K562 (cell line): ENCODE results near the gene IRAK3. TPM values are rescaled to one million over a fixed set of nuclear protein-coding genes. Genes with fewer than 3 reads are reported as not detected.

Experiments
- CC2D1A ChIP-seq: fragments of 450-650 bp; IDR thresholded peaks from 2 replicates; pipeline ENCODE4 v1.6.1; 2017; ENCODE audit warnings: mild to moderate bottlenecking
- CUX1 ChIP-seq: fragments of 200-800 bp; sonication (Bioruptor generic); IDR thresholded peaks from 2 replicates; pipeline ENCODE4 v1.6.1; 2016; ENCODE audit warnings: missing genetic modification characterization, missing compliant biosample characterization
- DDX20 ChIP-seq: fragments of 450-650 bp; IDR thresholded peaks from 2 replicates; pipeline ENCODE4 v1.6.1; 2016; ENCODE audit warnings: missing genetic modification characterization, low read depth, mild to moderate bottlenecking, missing compliant biosample characterization, moderate library complexity
- HDGF ChIP-seq: fragments of 450-650 bp; IDR thresholded peaks from 2 replicates; pipeline ENCODE4 v1.6.1; 2016
- MAFF ChIP-seq: IDR thresholded peaks from 2 replicates; pipeline ENCODE4 v1.6.1; 2012; ENCODE audit warnings: low read length, improper control_type of control experiment
- POLR3G ChIP-seq: IDR thresholded peaks from 2 replicates; pipeline ENCODE4 v1.6.1; 2011; ENCODE audit not compliant: insufficient read length, insufficient replicate concordance; ENCODE audit errors: extremely low read depth
- RBM39 ChIP-seq: fragments of 200-400 bp; formaldehyde crosslinking; optimal IDR thresholded peaks from 2 replicates; pipeline ENCODE3; 2018; ENCODE audit warnings: low read depth, low read length
- SAP30 ChIP-seq: fragments of 200-600 bp; sonication (generic); IDR thresholded peaks from 2 replicates; pipeline ENCODE4 v1.6.1; 2012; ENCODE audit warnings: borderline replicate concordance, low read depth, mild to moderate bottlenecking, moderate library complexity, low read length, control low read depth, inconsistent platforms; ENCODE audit not compliant: insufficient read depth, poor library complexity, severe bottlenecking
- ZNF280A ChIP-seq: fragments of 450-650 bp; IDR thresholded peaks from 2 replicates; pipeline ENCODE4 v1.6.1; 2018; ENCODE audit warnings: mild to moderate bottlenecking, low read depth; ENCODE audit not compliant: partially characterized antibody
- polyA plus RNA-seq, 8 experiments: library from polyadenylated mRNA; depleted of rRNA in 4 of 8; stranded (reverse) in 5 of 8; unstranded in 3 of 8; fragments of >200 nt; fragmentation: Nextera tagmentation in 2 of 8; fragmentation: Illumina TruSeq in 1 of 8; extraction: Ambion mirVana in 2 of 8; extraction: Trizol in 1 of 8; gene quantifications; 2 replicates each; pipeline versions ENCODE4 v1.2.1 to v1.2.3, GENCODE V29; 2011 to 2014; ENCODE audit warnings: inconsistent platforms in 1 of 8, missing spikeins in 1 of 8
- total RNA-seq, 7 experiments: library from RNA; depleted of rRNA in 6 of 7; stranded (reverse); fragments of >200 nt in 6 of 7; fragmentation: Illumina TruSeq in 2 of 7; extraction: Trizol in 2 of 7; gene quantifications; 2 replicates each; pipeline versions ENCODE4 v1.2.1 to v1.2.3, GENCODE V29; 2011 to 2021; ENCODE audit warnings: low replicate concordance in 1 of 7

IRAK3 gene
- total and polyA plus RNA-seq, 9 of the 15 experiments (the other 6 are each of a cell fraction or from before 2014, with no cell fraction given) = 0.06 to 0.09 (median 0.07) TPM; not detected in 6

GRCh38 chr12:66301944-66302826 is 113.2 kb downstream of the IRAK3 start, which contains the start of gene HELB (continued):
- TF ChIP-seq CUX1 (CRISPR knock-in tag) (no peak), CC2D1A (no peak), SAP30 (peak; percentile 53), POLR3G (no peak), RBM39 (no peak), DDX20 (tag) (no peak), MAFF (0 out of 2 replicates have a peak, but pooled peaks have one; percentile 18), HDGF (no peak), ZNF280A (no peak)
